ENCODE results near the gene PTCD3.

The PTCD3 gene

DNA sequence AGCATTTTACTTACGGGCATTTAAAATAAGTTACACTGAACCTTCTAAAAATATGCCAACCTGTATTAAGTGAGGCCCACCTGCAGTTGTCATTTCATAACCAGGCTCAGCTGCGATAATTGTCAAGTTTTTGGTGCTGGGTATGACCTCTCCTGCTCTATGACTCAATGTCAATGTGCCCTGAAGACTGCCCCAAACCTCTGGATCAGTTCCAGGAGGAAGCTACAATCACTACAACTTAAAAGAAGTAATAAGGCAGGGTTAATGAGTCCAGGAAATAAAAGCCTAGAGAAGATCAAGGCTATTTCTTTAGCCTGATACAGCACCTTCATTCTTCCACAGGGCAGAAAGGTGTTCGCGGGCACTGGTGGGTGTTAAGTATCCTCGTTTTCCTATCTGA lies 23.3 kb upstream of the PTCD3 start:
- DNase-seq (ENCODE audit: low read depth), result no peak

- DNase-seq (ENCODE audit: low read depth), result no peak
Measured at GRCh38 chr2:86087936-86088850, 17.8 kb upstream of the PTCD3 start.

GRCh38 chr2:86094229-86094628 lies 11.8 kb upstream of the PTCD3 start:
- no peak for DNase-seq (ENCODE audit: low read depth)

DNA sequence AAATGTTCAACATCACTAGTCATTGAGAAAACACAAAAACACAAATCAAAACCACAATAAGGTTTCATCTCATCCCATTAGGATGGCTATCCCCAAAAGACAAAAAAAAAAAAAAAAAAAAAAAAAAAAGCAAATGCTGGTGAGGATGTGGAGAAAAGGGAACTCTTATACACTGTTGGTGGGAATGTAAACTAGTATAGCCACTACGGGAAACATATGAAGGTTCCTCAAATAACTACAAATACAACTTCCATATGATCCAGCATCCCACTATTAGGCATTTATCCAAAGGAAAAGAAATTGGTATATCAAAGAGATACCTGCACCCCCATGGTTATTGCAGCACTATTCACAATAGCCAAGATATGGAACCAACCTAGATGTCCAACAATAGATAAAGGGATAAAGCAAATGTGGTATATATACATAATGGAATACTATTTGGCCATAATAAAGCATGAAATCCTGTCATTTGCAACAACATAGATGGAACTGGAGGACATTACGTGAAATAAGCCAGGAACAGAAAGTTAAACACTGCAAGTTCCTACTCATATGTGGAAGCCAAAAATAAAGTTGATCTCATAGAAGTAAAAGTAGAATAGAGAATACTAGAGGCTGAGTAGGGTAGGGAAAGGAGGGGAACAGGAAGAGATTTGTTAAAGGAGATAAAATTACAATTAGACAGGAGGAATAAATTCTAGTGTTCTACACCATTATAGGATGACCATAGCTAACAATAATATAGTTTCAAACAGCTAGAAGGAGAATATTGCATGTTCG lies 8.7 kb upstream of the PTCD3 start:
- no peak for DNase-seq (ENCODE audit: low read depth)

- DNase-seq (ENCODE audit: low read depth), result no peak
Measured at GRCh38 chr2:86097913-86098312, 8.1 kb upstream of the PTCD3 start.

GRCh38 chr2:86102157-86102556 lies 3.9 kb upstream of the PTCD3 start:
- no peak for DNase-seq (ENCODE audit: low read depth)

GRCh38 chr2:86105252-86105968 lies 625 bp upstream of the PTCD3 start, which contains the start of gene POLR1A:
Gene POLR1A (minus strand): TSS chr2:86105886. CDS start chr2:86105776, 110 bp downstream.
- DNase-seq (ENCODE audit: low read depth), result peak; percentile 70

GRCh38 chr2:86107031-86107430 lies 996 bp downstream of the PTCD3 start:
- no peak for DNase-seq (ENCODE audit: low read depth)

GRCh38 chr2:86118130-86118529 lies 12.1 kb downstream of the PTCD3 start:
- no peak for DNase-seq (ENCODE audit: low read depth)

- no peak for DNase-seq (ENCODE audit: low read depth)
Measured at GRCh38 chr2:86123328-86123925, 17.4 kb downstream of the PTCD3 start.

DNA sequence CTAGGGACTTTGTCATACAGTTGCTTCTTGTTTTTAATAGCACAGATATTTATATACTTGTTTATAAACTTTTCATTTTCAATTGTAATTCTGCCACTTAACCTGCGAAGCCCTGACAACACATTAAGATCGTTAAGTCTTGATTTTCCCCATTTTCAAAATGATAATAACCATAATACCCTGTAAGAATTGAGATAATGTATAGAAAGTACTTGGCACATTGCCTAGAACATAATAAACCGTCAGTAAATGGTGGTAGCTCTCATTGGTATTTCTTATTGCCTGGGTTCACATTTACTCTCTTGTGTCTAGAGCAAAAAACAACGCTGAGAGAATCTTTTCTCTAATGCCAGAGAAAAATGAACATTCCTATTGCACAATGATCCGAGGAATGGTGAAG lies 18.6 kb downstream of the PTCD3 start:
- no peak for DNase-seq (ENCODE audit: low read depth)

DNA sequence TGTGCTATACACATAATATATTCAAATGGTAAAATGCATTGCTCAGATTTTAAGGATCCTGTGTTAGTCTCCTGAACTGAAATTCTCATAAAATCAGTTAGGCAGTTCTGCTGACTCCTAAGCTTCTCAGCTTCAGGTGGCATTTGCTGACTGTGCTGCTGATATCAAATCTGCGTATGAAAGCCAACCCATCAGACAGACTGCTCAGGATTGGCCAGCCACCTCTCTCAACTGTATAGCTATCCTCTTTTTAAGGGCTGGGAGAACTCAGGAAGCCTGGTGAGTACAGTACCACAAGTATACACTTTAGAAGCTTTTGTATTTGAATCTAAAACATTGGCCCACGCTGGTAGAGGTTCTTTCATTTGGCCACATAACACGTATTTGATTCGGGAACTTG lies 28.7 kb downstream of the PTCD3 start:
- DNase-seq (ENCODE audit: low read depth), result no peak

GRCh38 chr2:86135653-86136052 lies 29.6 kb downstream of the PTCD3 start:
- no peak for DNase-seq (ENCODE audit: low read depth)

GRCh38 chr2:86136141-86136540 lies 30.1 kb downstream of the PTCD3 start:
- DNase-seq (ENCODE audit: low read depth), result no peak

GRCh38 chr2:86138736-86139625 lies 32.9 kb downstream of the PTCD3 start:
- no peak for DNase-seq (ENCODE audit: low read depth)

DNA sequence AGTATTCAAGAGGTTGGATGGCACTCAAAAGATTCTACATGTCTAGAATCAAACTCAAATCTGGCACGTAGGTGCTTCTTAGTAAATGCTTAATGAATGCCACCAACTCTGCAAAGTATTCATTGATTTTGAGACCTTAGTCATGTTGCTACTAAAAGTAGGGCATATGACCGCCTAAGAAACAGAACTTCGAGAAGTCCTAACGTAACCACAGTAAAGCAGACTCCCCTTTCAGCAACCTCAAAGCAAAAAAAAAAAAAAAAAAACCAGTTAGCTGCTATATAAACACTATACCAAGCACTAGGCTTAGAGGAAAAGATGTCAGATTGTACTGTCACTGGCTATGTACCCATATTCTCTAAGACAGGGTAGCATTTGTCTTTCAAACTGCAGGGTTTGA lies 33.9 kb downstream of the PTCD3 start:
- no peak for DNase-seq (ENCODE audit: low read depth)

DNA sequence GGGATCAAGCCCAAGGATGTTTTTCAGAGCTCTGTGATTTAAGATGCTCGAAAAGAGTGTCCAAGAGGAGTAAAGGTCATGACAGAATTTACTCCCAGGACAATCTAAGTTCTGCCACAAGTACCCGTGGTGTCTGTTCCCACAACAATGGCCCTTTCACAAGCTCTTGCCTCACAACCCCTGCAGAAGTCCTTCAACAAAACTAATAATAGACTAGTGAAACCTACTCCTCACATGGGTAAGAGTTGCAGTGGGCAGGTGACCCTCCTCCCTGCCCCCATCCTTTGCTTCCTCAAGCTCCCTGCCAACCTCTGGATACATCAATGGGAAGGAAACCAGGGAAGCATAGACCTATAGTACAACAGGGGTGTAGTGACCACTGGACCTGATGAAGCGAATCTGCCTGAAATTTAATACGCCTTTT lies 34.9 kb downstream of the PTCD3 start:
- no peak for DNase-seq (ENCODE audit: low read depth)

GRCh38 chr2:86142436-86143257 lies 36.6 kb downstream of the PTCD3 start:
- DNase-seq (ENCODE audit: low read depth), result no peak

- no peak for DNase-seq (ENCODE audit: low read depth)
Measured at GRCh38 chr2:86143307-86143706, 37.3 kb downstream of the PTCD3 start.

Measured in stimulated activated CD8-positive, alpha-beta memory T cell treated with anti-CD3 and anti-CD28 coated beads, Interleukin-12 subunit alpha, Interleukin-12 subunit beta, amount 100 ng/mL, for 4 hours (primary cell).